Measurements from ENCODE around the gene AMER3.

DNA sequence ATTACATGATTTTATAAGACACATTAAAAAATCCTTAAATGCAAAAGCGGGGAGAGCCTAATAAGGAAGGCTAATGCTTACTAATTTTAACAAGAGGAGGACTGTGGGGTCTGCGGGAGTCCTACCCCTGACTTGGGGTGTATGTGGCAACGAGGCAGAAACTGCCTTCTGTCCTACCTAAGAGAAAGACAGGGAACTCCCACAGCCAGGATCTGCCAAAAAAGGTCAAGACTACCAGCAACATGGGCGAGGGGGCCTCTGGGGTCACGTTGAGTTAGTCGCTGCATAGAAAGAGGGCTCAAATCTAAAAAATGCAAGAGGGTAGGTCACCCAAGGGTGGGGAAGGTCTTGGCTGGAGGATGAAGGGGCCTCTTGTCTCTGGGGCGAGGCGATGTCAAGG lies 529 bp upstream of the AMER3 start:
- TF ChIP-seq RAD21 (IDR thresholded peaks at IDR 0.05; ENCODE audit: low read length) (no peak), POLR2A (IDR thresholded peaks at IDR 0.05; ENCODE audit: low read depth, low read length) (no peak), BHLHE40 (IDR thresholded peaks at IDR 0.05; ENCODE audit: low read depth, low read length) (no peak), MXI1 (IDR thresholded peaks at IDR 0.05; ENCODE audit: borderline replicate concordance, low read depth, low read length) (no peak), RCOR1 (IDR thresholded peaks at IDR 0.05; ENCODE audit: insufficient replicate concordance, low read length) (no peak), FOS (IDR thresholded peaks at IDR 0.05; ENCODE audit: low read depth, low read length) (no peak)
- TF ChIP-seq, protein P1, sequence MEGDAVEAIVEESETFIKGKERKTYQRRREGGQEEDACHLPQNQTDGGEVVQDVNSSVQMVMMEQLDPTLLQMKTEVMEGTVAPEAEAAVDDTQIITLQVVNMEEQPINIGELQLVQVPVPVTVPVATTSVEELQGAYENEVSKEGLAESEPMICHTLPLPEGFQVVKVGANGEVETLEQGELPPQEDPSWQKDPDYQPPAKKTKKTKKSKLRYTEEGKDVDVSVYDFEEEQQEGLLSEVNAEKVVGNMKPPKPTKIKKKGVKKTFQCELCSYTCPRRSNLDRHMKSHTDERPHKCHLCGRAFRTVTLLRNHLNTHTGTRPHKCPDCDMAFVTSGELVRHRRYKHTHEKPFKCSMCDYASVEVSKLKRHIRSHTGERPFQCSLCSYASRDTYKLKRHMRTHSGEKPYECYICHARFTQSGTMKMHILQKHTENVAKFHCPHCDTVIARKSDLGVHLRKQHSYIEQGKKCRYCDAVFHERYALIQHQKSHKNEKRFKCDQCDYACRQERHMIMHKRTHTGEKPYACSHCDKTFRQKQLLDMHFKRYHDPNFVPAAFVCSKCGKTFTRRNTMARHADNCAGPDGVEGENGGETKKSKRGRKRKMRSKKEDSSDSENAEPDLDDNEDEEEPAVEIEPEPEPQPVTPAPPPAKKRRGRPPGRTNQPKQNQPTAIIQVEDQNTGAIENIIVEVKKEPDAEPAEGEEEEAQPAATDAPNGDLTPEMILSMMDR (conservative IDR thresholded peaks at IDR 0.05; ENCODE audit: low read depth, low read length) = no peak
